HCT116 (cell line): ENCODE results near the gene DPF3. TPM values are rescaled to one million over a fixed set of nuclear protein-coding genes. Genes with fewer than 3 reads are reported as not detected.
A peak's percentile ranks its signal among the peaks of the same experiment; 100 is the strongest.

Experiments used
- ATAC-seq: fragments of 200-7000 bp; cut with Tn5 transposase; 2 replicates; pipeline ENCODE4 v1.9.1; 2020; ENCODE audit warnings: mild to moderate bottlenecking, moderate library complexity
- BruUV-seq: library from RNA; stranded (reverse); fragments of 400-500 nt; replicated peaks from 2 replicates; lab custom pipeline; 2021; lab: Mats Ljungman, UMichigan
- CTCF ChIA-PET: fragments of 300-600 bp; sonication (Branson Sonifier 250); formaldehyde crosslinking; loops from one replicate; lab custom pipeline; 2021; ENCODE audit warnings: antibody characterized with exemption; lab: Charles Lee
- POLR2A ChIA-PET: fragments of 300-600, 350-600 bp; sonication (Branson Sonifier 250); formaldehyde crosslinking; loops from one replicate; lab custom pipeline; 2021; ENCODE audit warnings: antibody characterized with exemption; lab: Charles Lee
- RAD21 ChIA-PET, 2 experiments: fragments of 300-600 bp; sonication (Branson Sonifier 250); formaldehyde crosslinking; loops; one replicate each; lab custom pipeline; 2023; ENCODE audit warnings: low total read pairs in 2 of 2; ENCODE audit not compliant: uncharacterized antibody in 2 of 2, unreplicated experiment in 2 of 2, low non-redundant PET in 1 of 2; lab: Charles Lee
- DNase-seq: peaks from one replicate; pipeline ENCODE4 v3.0.0-alpha.2; 2010; ENCODE audit warnings: low read depth, low spot score
- H2AFZ ChIP-seq: fragments of 200-600 bp; shearing (Covaris generic), sonication (generic); 2 replicates; pipeline ENCODE4 v1.6.1; 2017; ENCODE audit warnings: low read depth, mixed run types, mixed read lengths, antibody characterized with exemption, low read length; ENCODE audit not compliant: poor library complexity, severe bottlenecking
- H3K27ac ChIP-seq: 2 replicates; pipeline ENCODE4 v1.5.1; 2012; ENCODE audit warnings: low read depth, low read length
- H3K27me3 ChIP-seq: fragments of 200-600 bp; sonication (generic); 2 replicates; pipeline ENCODE4 v1.6.1; 2016; ENCODE audit warnings: mixed run types, low read length, mixed read lengths; ENCODE audit not compliant: insufficient read depth
- H3K36me3 ChIP-seq, 2 experiments: fragments of 200-500 bp in 1 of 2; fragments of 200-600 bp in 1 of 2; sonication (Bioruptor generic) in 1 of 2; sonication (generic) in 1 of 2; 2 replicates each; pipeline versions ENCODE4 v1.5.1 to v1.6.1; 2014 to 2016; ENCODE audit warnings: low read length in 2 of 2, inconsistent platforms in 1 of 2, mixed read lengths in 1 of 2, mixed run types in 1 of 2; ENCODE audit not compliant: insufficient read depth in 2 of 2, control insufficient read depth in 1 of 2
- H3K4me1 ChIP-seq, 2 experiments: fragments of 200-600 bp in 1 of 2; sonication (generic) in 1 of 2; 2 replicates each; pipeline versions ENCODE4 v1.5.1 to v1.6.1; 2012 to 2017; ENCODE audit warnings: low read length in 2 of 2, inconsistent platforms in 1 of 2, mild to moderate bottlenecking in 1 of 2, mixed read lengths in 1 of 2, mixed run types in 1 of 2, moderate library complexity in 1 of 2; ENCODE audit not compliant: insufficient read depth in 2 of 2, control insufficient read depth in 1 of 2
- H3K4me2 ChIP-seq: fragments of 200-600 bp; sonication (generic); 2 replicates; pipeline ENCODE4 v1.6.1; 2017; ENCODE audit warnings: mixed run types, low read length, mixed read lengths
- H3K4me3 ChIP-seq, 2 experiments: fragments of 200-600 bp in 1 of 2; sonication (generic) in 1 of 2; replicated peaks in 1 of 2; 2 replicates each; pipeline ENCODE4 v1.5.1; 2011 to 2016; ENCODE audit warnings: low read length in 2 of 2, control low read depth in 1 of 2, low read depth in 1 of 2, mild to moderate bottlenecking in 1 of 2, mixed read lengths in 1 of 2, mixed run types in 1 of 2
- H3K79me2 ChIP-seq: fragments of 200-600 bp; sonication (generic); 2 replicates; pipeline ENCODE4 v1.6.1; 2017; ENCODE audit warnings: mild to moderate bottlenecking, mixed run types, low read length, moderate library complexity, mixed read lengths; ENCODE audit not compliant: insufficient read depth
- H3K9ac ChIP-seq: fragments of 200-600 bp; sonication (generic); 2 replicates; pipeline ENCODE4 v1.6.1; 2016; ENCODE audit warnings: low read length, mixed read lengths
- H3K9me2 ChIP-seq: fragments of 200-600 bp; sonication (generic), shearing (Covaris generic); 2 replicates; pipeline ENCODE4 v1.6.1; 2017; ENCODE audit warnings: mixed run types, mild to moderate bottlenecking, moderate library complexity; ENCODE audit not compliant: insufficient read depth
- H3K9me3 ChIP-seq, 2 experiments: fragments of 200-500 bp in 1 of 2; fragments of 200-600 bp in 1 of 2; sonication (Bioruptor generic) in 1 of 2; sonication (generic) in 1 of 2; 2 replicates each; pipeline ENCODE4 v1.6.1; 2014 to 2017; ENCODE audit warnings: low read length in 2 of 2, mixed read lengths in 2 of 2, inconsistent platforms in 1 of 2, low read depth in 1 of 2, mild to moderate bottlenecking in 1 of 2, mixed run types in 1 of 2, moderate library complexity in 1 of 2; ENCODE audit not compliant: control insufficient read depth in 1 of 2, insufficient read depth in 1 of 2
- H4K20me1 ChIP-seq: fragments of 200-600 bp; sonication (generic), shearing (Covaris generic); 2 replicates; pipeline ENCODE4 v1.6.1; 2017; ENCODE audit warnings: mixed run types, mild to moderate bottlenecking, moderate library complexity; ENCODE audit not compliant: insufficient read depth
- ATF3 ChIP-seq: IDR thresholded peaks from 2 replicates; pipeline ENCODE4 v1.6.1; 2012
- CEBPB ChIP-seq: IDR thresholded peaks from 2 replicates; pipeline ENCODE4 v1.6.1; 2012; ENCODE audit warnings: low read depth
- CTCF ChIP-seq, 3 experiments: fragments of 200-600 bp in 1 of 3; sonication (generic) in 1 of 3; IDR thresholded peaks in 2 of 3; conservative IDR thresholded peaks in 1 of 3; 2 replicates each; pipeline ENCODE4 v1.5.1; 2012 to 2017; ENCODE audit warnings: low read depth in 2 of 3, low read length in 2 of 3, antibody characterized with exemption in 1 of 3, borderline replicate concordance in 1 of 3, control low read depth in 1 of 3, mild to moderate bottlenecking in 1 of 3, mixed read lengths in 1 of 3, mixed run types in 1 of 3, moderate library complexity in 1 of 3; ENCODE audit not compliant: insufficient read depth in 1 of 3
- EZH2 ChIP-seq: fragments of 200-600 bp; sonication (generic); IDR thresholded peaks from 2 replicates; pipeline ENCODE4 v1.6.1; 2017; ENCODE audit warnings: antibody characterized with exemption, mixed run types
- POLR2A ChIP-seq: IDR thresholded peaks from 2 replicates; pipeline ENCODE4 v1.7.0; 2011; ENCODE audit warnings: borderline replicate concordance; ENCODE audit not compliant: insufficient read depth, insufficient read length; ENCODE audit errors: extremely low read depth
- RAD21 ChIP-seq: IDR thresholded peaks from 2 replicates; pipeline ENCODE4 v1.6.1; 2012; ENCODE audit warnings: low read depth, mild to moderate bottlenecking
- ZNF274 ChIP-seq: fragments of 200-500 bp; sonication (Bioruptor generic); IDR thresholded peaks from 2 replicates; pipeline ENCODE4 v1.6.1; 2014; ENCODE audit warnings: mild to moderate bottlenecking, low read depth, low read length, inconsistent platforms
- intact Hi-C: fragments of 100-400 bp; cut with micrococcal nuclease; formaldehyde crosslinking; loops from 2 replicates; pipeline ENCODE4 v1.10.0; 2022
- total RNA-seq: library from RNA; stranded (reverse); gene quantifications from one replicate; pipeline ENCODE4 v1.2.1, GENCODE V29; 2021; ENCODE audit not compliant: unreplicated experiment

DPF3 gene
- total RNA-seq, 1 experiment from 2014 or later = 0.27 TPM

DNA sequence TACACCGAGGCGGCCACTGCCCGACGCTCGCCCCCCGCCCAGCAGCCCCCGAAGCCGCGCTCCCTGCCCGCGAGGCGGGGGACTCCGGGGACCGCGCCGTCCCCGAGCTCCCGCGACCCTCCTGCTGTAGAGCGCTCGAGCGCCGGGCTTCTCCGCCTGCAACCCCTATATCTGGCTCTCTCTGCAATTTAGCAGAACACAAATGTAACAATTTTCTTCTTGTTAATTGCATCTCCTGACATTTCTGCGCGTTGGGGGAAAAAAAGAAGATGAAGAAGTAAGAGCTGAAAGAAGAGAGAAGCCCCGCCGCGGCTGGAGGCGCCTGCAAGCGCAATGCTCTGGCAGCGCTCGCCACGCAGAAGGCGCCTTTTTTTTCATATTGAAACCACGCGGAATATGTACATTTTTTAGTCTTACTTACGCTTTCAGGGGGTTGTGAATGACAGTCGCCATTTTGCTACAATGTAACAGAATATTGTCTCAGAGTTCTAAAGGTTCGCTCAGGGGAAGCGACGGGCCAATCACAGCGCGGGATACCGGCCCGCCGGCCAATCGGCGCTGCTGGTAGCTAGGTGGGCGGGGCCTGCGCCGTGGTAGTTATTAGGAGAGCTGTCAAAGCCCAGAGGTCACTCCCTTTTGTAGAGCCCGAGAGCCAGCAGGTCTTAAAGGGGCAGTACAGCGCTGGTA is at the start of gene DPF3 (continued):
- no peak for TF ChIP-seq POLR2A
- no peak for TF ChIP-seq CEBPB
- TF ChIP-seq ATF3 = no peak

GRCh38 chr14:72942934-72943333 is 49.0 kb upstream of the DPF3 start:
- no peak overlapping the region for H2AFZ ChIP-seq
- no peak overlapping the region for H3K4me3 ChIP-seq
- no peaks in the 10 kb centered on the region for H3K9me3 ChIP-seq
- H3K4me2 ChIP-seq = no peak overlapping the region
- ChIA-PET POLR2A (no interaction called here), CTCF (no interaction called here)
- DNase-seq (no peak), ATAC-seq (no peak)
- TF ChIP-seq EZH2 (no peak), RAD21 (peak; percentile 28; the same call in 1 of the 2 replicates), ZNF274 (no peak), CTCF (IDR thresholded peaks at IDR 0.05 in 2 of 3, conservative IDR thresholded peaks at IDR 0.05 in 1 of 3; ENCODE audit: borderline replicate concordance in 1 of 3, insufficient read depth in 1 of 3, low read depth in 2 of 3, low read length in 2 of 3) (0 out of 6 replicates have a peak, but pooled peaks of 2 of the 3 experiments have one; percentile 11 to 12)
- TF ChIP-seq, all 23 proteins: peak for 2
- Histone ChIP-seq H3K4me1 (no peaks in the 10 kb centered on the region), H3K79me2 (no peaks in the 10 kb centered on the region), H3K27me3 (no peaks in the 10 kb centered on the region), H4K20me1 (no peaks in the 10 kb centered on the region), H3K27ac (no peak overlapping the region), H3K9ac (no peak overlapping the region), H3K36me3 (peaks cover 13 to 16% of the 10 kb centered on the region in 2 experiments; a peak in 3 of 4 replicates), H3K9me2 (no peaks in the 10 kb centered on the region)
- RAD21 ChIA-PET = no interaction called here
- intact Hi-C loops = no loop called here
- BruUV-seq = no TSS peak
